Renal cortex interstitium (tissue), 11 donors: ENCODE results near the gene PMAIP1. TPM values are rescaled to one million over a fixed set of nuclear protein-coding genes. Genes with fewer than 3 reads are reported as not detected.

Experiments
- DNase-seq, 11 donors: peaks; one replicate each; pipeline ENCODE4 v3.0.0-alpha.2; 2013; ENCODE audit warnings: low read depth in 9 of 11, low spot score in 4 of 11; ENCODE audit errors: extremely low read depth in 1 of 11
- polyA plus RNA-seq, 3 donors: library from polyadenylated mRNA; unstranded; fragments of 120-200 nt; gene quantifications; one replicate each; pipeline ENCODE4 v1.2.1, GENCODE V29; 2013; ENCODE audit not compliant: insufficient read length in 3 of 3

The PMAIP1 gene
- polyA plus RNA-seq, 3 donors: 3.3 to 5.0 (median 3.3) TPM

DNA sequence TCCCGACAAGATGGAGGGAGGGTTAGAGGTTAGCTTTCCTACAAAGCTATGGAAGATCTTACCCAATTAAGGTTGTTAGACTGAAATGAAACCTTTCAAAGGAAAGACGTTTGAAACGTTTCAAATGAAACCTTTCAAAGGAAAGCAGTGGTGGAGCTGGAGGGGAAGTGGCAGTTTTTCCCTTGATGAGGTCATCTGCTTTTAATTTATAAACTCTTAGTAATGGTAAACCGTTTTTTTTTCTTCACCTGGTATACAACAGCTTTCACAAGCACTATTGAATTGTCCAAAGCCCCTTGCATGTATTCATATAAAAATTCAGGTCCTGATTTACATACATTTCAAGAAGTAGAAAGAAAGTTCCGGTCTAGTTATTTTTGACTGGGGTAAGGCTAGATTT, 7.4 kb downstream of the PMAIP1 start:
- no peak for DNase-seq

DNA sequence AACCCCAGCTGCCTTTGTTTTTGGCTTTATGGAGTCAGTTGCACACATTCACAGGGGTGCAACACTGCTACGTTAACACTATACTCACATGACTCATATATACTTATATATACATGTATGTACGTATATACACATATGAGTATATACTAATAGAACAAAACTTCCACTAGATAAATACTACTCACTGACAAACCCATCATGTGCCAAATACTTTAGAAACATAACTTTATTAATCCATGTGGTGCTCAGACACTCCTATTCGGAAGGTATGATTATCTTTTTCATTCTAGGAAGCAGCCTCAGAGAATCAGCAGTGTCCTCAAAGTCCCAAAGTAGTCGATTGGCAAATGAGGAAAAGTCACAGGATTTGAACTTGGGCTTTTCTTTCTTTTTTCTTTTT, 7.9 kb downstream of the PMAIP1 start:
- no peak for DNase-seq

DNA sequence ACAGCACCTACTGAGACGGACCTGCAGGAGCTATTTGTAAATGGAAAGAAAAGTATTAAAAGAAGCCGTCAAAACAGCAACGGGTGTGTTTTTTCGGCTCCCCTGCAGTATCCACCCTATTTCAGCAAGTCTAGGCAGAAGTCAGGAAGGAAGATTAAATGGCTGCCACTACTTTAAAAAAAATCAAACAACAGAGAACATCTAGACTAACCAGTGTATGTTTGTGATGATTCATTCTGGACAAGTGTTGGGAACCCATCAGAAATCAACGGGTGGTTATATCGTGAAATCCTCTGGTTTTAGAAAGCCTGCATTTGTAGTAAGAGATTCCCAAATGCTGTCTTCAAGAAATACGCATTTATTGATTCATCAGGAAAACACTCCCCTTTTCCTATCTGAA, 9.0 kb downstream of the PMAIP1 start:
- no peak for DNase-seq

DNA sequence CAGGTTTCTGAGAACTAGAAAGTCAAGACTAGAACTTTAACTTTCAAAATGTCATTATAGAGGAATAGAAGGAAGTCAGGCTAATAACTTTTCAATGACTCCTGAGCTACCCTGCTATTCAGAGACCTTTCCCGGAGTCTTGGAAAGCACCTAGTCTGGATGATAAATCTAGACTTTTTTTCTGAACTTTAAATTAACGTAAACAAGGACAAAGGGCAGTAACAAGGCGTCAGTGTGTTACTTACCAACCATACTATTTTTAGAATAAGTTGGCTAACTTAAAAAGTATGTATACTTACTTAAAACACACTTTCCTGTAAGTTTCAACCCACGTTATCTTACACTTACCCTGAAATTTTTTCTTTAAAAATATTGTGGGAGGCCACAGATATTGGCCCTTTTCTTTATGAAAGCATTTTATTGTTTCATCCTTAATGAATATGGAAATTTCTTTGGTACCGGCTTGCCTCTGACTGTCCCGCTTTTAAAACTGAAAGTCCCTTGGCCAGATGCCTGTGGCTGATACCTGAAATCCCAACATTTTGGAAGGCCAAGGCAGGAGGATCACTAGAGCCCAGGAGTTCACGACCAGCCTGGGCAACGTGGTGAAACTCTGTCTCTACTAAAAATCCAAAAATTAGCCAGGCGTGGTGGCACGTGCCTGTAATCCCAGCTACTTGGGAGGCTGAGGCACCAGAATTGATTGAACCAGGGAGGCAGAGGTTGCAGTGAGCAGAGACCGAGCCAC, 9.7 kb downstream of the PMAIP1 start:
- no peak for DNase-seq

DNA sequence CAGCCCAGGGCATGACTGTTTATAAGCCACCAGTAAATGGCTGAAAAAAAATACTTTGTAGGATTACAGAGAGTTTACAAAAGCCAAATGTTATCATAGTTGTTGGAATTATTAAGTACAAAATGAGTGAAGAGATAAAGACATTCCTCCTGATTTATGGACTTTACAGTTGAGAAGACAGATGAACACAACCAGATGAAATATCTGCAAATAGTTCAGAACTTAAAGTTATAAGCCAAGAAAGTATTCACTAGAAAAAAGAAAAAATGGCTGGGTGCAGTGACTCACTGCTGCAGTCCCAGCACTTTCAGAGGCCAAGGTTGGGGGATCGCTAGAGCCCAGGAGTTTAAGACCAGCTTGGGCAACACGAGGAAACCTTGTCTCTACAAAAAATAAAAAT, 11.2 kb downstream of the PMAIP1 start:
- DNase-seq: no peak

DNA sequence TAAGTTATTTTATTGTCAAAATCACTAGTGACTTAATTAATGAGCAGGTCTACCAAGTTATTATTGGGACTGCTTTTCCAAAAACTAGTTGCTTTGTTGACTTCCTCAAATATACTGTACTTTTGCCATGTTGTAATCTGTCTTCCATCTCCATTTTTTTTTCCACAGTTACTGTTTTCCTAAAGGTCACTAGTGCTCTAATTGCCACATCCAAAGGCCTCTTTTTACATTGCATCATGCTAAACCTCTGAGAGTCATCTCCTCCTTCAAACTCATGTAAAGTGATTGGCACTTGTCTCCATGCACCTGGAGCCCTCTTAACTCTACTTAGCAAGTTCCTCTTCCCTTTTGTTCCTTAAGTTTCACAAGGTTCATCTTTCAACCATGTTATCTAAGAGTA, 11.8 kb downstream of the PMAIP1 start:
- DNase-seq: no peak

DNA sequence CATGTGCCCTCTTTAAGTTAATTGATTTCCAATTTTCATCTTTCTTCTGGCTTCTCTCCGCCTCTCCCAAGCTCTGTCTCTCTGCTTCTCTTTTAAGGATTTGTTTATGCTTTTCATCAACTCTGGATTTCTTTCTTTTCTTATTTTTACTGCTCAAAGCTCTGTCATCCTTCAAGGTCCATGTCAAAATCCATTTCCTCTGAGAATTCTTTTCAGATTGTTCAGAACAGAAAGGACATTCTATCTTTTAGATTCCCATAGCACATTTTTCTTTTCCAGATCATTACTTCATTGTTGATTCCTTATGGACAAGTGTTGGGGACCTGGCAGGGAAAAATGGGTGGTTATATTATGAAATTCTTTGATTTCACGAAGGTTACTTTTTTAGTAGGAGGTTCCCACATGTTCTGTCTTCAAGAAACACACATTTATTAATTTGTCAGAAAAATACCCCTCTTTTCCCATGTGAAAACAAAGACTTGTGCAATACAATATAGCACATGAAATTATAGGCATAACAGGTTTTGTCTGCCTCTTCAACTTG, 12.3 kb downstream of the PMAIP1 start:
- DNase-seq: no peak

DNA sequence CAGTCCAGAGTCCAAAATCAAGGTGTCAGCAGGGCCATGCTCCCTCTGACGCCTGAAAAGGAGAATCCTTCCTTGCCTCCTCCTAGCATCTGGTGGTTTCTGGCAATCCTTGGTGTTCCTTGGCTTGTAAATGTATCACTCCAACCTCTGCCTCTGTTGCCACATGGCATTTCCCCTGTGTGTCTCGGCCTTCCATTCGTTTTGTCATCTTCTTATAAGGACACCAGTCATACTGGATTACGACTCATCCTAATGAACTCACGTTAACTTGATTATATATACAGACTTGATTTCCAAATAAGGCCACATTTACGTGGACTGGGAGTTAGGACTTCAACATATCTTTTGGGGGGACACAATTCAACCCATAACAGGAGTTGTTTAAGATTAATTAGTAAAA, 15.8 kb downstream of the PMAIP1 start:
- DNase-seq: no peak

DNA sequence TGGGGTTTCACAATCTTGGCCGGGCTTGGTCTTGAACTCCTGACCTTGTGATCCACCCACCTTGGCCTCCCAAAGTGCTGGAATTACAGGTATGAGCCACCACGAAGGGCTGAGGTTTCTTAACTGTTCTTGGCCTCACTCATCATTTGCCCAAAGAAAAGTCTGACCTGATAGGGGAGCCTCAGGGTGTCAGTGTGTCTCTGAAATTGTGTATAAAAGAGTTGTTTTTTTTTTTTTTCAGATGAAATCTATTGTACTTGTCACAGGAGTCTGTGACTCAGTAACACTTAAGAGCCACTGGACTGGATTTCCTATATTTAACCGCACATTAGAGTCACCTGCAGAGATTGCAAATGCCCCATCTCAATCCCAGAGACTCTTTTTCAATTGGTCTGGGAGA, 16.9 kb downstream of the PMAIP1 start:
- DNase-seq: no peak

DNA sequence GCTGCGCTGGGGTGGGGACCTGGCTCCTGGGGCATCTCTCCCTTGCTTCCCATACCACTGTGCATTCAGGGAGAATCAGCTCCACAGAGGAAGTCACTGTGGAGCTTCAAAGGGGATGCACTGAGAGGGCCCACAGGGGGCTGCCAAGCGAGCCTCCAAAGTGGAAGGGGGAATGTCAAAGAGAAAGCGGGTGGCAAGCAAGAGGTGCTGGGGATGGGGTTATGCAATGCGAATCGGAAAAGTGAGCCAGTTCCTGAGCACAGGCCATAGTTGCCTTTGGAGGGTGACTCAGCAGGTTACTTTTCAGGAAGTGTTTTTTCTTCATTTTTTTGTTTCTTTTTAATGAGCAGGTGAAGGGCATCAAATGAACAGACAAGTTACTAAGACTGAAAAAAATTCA, 17.6 kb downstream of the PMAIP1 start:
- DNase-seq: no peak

DNA sequence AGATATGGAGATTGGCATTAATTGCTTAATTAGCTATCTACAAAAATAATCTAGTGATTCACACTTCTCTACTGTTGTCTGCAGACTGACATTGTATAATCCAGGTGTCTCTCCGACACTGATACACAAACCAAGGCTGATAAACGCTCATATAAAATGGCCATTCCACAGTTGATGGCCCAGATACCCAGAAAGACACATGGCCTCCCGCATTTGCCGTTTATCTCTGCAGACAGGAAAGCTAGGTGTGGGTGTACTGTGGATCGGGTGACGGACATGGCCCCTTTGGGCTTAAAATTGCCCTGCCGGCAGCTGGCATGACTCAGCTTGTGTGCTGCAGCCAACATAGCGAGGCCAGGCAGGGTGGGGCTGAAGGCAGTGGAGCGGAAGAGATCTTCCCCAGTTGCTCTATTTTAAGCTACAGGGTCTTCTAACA, 18.5 kb downstream of the PMAIP1 start:
- DNase-seq: peak in 2 of 11 donors; percentile 32 to 36

DNA sequence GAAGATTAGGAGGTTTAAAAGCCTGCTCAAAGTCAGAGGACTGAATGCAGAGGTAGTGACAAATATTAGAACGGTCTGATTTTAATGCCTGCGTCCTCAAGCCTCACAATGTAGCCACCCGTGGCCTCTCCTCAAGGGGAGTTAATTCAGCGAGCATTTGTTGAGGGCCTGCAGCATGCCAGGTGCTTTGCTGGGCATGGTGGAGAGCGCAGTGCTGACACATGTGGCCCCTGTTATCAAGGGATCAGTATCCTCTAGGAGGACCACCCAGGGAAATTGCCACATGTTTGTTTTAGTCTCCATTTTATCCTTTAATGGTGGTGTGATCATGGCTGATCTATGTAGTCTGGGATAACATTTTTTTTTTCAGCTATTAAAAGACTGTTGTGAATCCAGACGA, 19.2 kb downstream of the PMAIP1 start:
- DNase-seq: no peak

DNA sequence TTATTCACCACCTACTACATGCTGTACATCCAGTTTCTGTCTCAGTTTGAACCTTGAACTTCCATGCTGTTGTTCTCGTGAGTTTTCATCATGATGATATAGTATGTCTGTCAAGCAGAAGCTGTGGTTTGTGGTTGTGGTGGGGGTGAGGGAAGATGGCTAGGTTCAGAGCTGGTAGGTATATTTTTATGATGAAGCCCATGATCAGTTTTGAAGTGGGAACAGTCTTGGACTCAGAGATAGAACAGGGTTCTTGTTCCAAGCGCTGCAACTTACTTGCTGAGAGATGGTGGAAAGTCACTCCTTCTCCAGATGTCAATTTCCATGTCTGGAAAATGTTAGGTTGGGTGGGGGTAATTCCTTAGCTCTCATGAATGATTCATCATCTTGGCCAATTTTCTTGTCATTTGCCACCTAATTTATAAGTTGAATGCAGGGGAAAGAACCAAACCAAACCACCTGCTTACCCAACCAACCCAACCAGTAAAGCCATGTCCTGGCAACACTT, 21.6 kb downstream of the PMAIP1 start:
- no peak for DNase-seq

DNA sequence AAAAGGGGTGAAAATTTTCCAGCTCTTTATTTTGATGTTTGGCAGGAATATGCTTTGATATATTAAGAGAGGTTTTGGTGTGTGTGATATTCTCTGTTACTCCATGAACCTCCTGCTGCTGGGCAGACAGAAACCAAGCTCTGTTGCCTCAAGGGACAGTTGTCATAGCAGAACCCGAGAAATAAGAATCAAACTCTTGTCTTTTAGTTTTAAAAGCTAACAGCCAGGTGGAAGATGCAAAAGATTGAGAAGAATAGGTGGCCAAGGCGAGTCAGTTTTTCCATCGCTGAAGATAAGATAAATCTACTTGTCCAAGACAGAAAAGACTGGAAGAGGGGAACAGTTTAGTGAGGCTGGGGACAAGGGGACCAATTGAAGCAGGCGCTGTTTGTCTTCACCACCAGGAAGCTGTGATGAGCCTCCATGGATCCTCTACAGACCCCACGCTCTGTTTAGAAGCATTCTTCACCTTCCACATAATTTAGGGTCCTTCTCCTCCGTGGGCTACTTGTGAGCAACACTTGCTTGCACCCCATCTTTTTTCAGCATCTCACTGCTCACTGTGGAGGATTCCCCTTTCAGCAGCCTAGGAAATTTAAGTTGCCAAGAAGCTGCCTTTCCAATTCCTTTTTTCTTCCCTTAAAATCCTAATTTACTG, 23.9 kb downstream of the PMAIP1 start:
- DNase-seq: no peak

DNA sequence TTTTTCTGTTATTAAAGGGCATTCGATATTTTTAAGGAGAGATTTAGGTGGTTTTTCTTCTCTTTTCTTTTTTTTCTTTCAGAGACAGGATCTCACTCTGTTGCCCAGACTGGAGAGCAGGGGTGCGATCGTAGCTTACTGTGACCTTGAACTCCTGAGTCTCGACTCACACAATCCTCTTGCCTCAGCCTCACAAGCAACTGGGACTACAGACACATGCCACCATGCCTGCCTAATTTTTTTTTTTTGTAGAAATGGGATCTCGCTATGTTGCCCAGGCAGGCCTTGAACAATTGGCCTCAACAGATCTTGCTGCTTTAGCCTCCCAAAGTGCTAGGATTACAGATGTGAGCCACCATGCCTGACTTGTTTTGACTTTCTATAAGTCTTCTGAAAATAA, 26.3 kb downstream of the PMAIP1 start:
- DNase-seq: no peak

DNA sequence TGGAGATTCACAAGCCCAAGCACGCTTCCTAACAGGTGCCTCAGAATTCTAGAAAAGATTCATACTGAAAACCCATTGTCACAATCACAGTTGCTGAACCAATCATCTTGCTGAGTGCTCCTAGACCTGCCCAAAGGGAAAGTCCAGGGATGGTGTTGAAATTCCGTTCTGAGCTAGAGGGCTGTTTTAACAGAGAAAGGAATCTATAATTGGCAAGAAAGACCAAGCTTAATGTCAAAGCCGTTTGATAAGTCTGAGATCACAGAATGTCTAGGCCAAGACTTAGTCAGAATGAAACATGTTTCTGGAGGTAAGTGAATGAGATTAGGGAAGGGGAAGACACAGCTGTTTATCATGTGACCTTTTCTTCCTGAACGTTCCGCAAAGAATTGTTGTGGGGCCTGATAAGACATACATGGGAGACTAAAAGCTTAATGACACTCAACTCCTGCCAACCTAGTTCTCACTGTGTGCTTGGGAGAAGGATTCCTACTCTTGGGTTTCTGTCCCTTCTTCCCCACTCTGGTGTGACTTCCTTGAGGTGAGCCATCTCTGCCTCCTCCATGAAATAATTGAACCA, 27.5 kb downstream of the PMAIP1 start:
- DNase-seq: no peak

DNA sequence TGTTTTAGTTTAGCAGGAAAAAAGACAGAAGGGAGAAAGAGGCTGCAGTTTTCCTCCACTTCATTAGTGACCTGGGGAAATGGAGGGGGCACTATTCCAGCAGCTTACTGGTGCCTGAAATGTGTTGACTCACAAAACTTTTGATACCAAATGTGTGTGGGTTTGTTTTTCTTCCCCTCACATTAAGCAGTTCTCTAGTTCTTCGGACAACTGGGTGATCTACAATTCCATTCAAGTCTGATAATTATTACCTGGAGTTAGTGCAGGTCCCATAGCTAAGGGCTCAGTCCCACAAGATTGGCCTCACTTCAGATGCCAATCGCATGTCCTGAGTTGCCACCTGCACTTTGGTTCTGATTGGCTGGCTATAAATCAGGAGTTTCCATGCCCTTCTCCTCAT, 28.4 kb downstream of the PMAIP1 start:
- no peak for DNase-seq

DNA sequence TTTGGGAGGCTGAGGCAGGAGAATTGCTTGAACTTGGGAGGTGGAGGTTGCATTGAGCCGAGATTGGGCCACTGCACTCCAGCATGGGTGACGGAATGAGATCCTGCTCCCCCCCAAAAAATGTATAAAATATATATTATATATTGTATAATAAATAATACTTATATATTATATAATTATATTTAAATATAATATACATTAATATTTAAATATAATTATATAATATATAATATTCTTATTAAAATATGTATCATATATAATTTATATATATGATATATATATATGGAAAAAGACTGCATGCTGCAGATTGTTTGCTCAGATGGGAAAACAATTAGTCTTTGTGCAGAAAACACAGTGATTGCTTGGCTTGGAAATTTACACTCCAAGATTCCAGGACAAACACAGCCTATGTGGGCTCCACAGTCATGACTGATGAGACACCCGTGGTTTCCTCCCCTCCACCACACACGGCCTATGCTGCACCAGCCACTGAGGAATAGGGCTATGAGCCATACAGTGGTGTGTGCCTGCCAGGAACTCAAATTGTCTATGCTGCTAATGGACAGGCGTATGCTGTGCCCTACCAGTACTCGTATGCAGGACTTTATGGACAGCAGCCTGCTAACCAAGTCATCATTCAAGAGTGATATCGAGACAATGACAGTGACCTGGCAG, 30.0 kb downstream of the PMAIP1 start:
- no peak for DNase-seq

DNA sequence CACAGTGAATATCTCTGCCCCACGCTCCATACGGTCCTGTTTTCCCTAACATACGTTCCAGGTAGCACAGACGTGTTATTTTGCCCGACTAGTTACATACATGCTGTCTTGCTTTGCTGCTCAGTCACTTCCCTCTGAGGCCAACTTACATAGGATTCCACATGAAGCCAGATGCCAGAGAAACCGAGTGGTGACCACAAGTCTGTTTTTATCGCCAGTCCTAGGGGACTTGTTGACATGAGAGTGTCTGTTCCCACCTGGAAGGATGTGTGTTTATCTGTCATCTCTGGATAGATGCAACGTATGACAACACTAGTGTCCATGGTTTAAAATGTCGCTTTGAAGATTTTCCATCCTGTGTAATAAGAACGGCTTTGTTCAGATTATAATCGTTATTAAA, 32.6 kb downstream of the PMAIP1 start:
- DNase-seq: no peak

DNA sequence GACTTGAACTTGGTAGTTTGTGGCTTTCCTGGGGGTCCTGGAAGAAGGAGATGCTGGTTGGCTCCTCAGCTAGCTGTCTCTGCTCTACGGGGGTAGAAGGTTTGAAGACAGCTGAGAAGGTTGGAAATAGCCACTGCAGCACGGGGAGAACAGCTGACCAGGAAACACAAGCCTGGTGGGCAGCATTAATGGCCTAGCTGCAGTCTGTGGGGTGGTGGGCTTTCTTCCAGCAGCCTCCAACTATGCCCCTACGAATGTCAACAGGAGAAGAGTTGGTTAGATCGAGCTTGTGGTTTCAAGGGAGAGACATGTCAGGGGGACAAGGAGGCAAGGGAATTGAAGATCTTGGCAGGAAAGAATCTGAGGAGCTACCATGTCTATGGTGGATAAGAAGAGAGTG, 38.9 kb downstream of the PMAIP1 start:
- no peak for DNase-seq
